ENCODE results near the gene ABCA13.

- TF ChIP-seq CTCF (conservative IDR thresholded peaks at IDR 0.05; ENCODE audit: low read length) (no peak), EZH2phosphoT487 (IDR thresholded peaks at IDR 0.05; ENCODE audit: borderline replicate concordance) (no peak)
Observed at GRCh38 chr7:48466713-48467112, 295.5 kb downstream of the ABCA13 start.

Measured in Loucy (cell line).